Dedifferentiated amniotic fluid mesenchymal stem cell (primary cell): ENCODE data around the gene CCDC14.
"Not testable (repeated sequence)": the region's sequence is repeated elsewhere in the genome, so short reads cannot be mapped to it uniquely, and the experiment has no call there.

Experiments used
- DNase-seq: peaks from one replicate; pipeline ENCODE4 v3.0.0-alpha.2; 2016; ENCODE audit errors: extremely low spot score

CCDC14 gene

DNA sequence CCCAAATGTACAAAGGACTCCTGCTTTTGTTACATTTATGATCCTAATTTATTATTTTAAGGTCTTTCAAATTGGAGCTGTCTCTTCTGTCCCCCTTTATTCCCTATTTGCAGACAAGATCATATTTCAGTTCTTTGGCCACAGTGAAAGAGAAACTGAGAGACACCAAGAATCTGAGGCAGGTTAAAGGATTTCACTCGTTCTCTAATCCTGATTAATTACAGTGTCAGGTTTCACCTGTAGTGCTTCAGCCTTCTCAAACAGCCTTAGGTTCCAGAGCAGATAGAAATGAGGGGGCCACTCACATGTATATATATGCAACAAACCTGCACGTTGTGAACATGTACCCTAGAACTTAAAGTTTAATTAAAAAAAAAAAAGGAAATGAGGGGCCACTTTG is 6.2 kb upstream of the CCDC14 start:
- DNase-seq, result not testable (repeated sequence)

DNA sequence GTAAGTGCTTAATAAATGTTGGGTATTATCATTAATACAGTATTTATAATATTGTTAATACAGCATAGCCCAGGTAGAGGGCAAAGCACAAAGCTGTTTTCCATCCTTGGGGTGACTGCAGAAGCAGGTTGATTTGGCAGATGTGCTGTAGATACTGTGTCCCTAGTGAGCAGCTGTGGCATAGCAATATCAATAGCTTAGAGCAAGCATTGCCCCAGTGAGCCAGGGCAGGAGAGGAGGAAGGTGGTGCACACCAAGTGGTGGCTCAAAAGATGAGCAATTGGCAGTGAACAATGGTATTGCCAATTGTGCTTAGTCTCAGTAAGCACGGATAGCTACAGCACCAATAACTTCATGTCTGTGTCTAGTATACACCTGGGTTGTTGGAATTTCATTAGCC is 5.8 kb upstream of the CCDC14 start:
- DNase-seq, result not testable (repeated sequence)

DNA sequence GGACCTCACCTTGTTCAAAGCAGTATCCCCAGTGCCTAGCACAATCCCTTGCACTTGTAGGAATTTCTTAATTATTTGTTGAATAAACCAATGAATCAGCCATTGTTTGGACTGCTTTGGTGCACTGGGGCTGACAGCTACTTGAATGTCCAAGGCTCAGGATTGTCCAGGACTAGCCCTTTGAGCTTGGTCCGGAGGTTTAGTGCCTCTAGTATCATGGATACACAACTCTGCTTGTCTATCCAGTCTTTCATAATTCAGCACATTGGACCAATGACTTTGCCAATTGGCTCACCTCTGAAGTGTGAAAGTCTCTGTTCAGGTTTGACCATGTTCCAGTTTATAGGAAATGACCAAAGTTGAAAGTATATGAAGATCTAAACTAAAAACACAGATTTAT is 3.8 kb upstream of the CCDC14 start:
- not testable (repeated sequence) for DNase-seq

DNA sequence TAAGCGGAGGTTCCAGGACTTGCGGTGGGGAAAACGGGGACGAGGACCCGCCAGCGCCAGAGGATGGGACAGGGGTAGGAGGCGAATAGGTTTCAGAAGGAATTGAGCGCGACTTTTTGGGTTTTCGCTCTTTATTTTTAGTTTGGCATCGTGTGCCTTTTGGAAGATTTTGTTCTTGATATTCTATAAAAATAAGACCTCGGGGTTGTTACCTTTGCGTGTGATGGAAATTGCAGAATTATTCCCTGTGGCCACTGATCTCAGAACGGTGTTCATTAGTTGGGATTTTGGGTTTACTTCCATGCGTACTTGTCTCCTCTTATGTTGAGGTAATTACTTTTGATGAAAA is 453 bp upstream of the CCDC14 start:
- no peak for DNase-seq

DNA sequence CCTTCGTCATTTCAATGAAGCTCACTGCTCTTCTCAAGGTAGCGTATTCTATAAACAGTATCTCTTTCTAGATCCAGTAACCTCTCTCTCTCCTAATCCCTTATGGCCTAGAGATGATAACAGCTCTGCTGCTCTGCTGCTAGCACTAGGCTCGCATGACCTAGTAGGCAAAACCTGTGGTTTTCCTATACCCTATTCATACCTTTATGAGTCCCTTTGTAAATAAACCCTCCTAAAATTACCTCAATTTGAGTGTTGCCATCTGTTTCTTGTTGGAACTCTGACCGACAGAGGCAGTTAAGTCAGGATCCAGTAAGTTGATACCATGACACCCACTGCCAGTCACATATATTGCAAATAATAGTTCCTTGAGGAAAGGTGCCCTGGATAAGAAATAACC is 7.3 kb downstream of the CCDC14 start:
- DNase-seq, result no peak

DNA sequence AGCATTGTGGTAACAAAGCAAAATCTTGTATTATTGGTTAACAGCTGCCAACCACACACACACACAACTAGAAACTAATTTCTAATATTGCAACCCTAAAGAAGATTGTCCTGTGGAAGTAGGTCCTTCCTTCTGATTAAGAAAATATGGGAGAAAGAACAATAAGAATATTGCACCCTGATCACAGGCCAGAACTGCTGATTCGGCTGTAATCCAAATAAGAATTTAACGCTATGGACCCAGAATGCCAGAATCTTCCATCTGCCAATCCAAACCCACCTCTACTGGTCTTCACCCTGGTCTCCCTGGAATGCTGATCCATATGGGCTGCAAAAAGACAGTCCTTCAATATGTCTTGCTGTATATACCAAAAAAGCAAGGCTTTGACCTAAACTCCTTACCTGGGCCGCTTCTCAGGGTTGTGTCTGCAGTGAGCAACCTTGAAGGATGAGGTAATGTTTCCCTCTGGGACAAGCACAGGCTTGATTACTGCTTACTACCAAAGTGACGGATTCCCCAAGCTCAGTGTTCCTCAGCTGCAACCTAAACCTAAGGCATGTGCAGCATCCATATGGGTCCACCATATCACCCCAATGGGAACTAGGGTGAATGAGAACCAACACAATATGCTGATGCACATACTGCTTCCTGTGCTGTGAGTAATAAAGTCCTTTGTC is 8.0 kb downstream of the CCDC14 start:
- no peak for DNase-seq

DNA sequence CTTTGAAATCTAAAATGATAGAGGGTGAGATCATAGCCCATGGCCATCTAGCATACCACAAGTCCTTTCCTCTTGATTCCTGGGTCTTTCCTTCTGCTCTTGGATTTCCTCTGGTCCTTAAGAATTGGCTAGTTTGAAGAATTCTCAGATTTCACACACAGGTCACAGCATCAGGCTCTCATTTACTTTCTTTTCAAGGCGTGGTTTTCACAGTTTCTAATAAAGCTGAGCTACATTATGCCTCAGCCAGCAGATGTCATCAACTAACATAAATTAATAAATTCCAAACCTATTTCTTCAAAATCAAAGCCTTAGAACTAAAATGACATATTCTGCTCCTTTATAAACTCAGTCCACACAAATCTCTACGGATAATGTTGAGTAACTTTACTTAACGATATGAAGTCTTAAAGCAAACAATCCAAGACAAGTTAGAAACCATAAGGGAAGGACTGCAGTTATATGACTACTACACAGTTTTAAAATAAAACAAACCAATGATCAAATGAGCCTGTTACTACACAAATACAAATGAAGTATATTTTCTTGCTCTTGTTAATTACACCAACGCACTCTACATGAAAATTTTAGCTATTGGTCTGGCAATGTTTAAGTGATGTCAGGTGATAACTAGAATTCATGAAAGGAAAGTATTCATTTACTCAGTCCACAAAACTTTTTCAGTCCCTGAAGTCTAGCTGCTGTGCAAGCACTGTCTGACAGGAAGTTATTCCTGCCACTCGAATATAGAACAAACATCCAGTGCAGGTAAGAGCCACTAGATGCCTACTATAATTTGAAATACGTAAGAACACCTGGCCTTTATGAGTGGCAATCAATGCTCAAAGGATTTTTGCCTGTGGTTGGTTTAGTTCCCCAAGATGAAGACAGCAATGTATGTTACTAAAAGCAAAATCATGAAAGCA is 9.2 kb downstream of the CCDC14 start:
- DNase-seq, result no peak

DNA sequence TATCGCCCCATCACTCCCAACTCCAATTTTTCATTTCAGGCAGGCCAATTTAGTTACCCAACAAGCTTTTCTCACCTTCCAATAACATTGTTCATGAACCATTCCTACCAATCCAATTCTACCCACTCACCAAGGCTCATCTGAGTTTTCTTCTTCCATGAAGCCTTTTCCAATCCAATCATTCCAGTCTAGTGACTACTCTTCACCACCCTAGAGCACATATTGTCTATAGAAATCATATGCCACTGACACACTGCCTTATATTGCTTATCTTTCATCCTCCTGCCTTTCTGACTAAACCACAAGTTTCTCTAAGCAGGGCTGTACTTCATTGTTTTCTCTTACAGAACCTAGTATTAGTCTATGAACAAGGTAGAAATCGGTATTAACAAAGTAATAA is 11.4 kb downstream of the CCDC14 start:
- DNase-seq, result peak; percentile 40

DNA sequence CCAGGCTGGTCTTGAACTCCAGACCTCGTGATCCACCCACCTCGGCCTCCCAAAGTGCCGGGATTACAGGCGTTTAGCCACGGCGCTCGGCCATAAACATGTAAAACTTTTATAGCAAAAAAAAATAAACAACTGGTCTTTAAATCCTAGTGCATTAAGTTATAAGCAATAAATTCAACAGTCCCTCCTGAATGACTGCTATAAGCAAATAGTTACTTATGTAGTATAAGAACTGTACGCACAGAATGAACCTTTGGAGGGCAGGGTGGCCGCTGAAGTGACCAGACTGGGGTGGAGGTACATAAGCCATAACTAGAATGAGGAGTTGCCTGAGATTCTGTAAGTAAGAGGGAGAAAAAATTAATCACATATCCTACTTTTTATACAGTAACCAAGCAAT is 12.6 kb downstream of the CCDC14 start:
- no peak for DNase-seq

DNA sequence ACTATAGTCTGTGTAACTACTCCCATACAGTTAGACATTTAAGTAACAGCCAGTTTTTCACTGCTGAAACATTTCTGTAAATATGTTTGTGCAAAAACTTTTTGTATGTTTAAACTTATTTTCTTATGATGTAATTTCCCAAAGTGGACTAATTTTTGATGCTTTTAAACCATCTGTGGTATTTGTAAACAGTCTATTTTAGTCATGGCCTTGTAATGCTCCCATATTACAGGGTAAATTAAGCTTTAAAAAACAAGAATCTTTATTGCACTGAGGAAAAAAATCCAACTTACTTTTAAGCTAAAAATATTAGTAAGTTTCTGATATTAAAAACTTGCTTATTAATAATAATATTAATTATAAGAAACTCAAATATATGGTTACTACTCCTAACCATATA is 13.5 kb downstream of the CCDC14 start:
- no peak for DNase-seq

DNA sequence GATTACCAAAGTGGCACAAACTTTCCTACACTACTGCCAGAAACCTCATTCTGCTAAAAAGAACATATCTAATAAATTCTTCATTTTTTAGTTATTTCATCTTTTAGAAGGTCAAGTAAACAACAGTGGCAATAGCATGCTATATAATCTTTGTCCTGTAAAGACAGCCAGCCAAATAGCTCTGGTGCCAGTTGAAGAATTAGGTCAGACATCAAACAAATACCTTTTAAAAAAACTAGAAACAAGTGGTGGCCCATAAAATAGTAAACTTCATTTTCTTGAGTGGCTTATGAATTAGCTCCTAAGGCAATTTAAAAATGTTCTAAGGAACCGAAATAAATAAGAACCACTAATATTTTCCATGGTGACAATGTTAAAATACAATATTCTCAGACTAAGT is 19.5 kb downstream of the CCDC14 start:
- no peak for DNase-seq

DNA sequence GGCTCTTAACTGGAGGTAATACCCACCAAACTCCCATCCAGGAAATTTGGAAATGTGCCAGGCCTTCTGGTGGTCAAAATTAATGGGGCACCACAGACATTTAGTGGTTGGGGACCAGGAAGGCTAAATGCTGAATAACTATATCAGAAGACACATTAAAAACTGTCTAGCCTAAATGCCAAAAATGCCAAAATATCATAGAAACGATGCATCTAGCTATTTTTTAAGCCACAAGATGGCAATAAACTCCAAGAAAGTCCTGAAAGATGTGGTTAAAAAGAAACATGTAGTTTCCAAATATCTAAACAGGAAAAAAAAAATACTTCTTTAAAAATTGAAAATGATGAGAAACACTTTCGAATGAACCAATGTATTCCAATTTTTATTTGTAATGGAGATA is 19.9 kb downstream of the CCDC14 start:
- DNase-seq, result peak; percentile 38

DNA sequence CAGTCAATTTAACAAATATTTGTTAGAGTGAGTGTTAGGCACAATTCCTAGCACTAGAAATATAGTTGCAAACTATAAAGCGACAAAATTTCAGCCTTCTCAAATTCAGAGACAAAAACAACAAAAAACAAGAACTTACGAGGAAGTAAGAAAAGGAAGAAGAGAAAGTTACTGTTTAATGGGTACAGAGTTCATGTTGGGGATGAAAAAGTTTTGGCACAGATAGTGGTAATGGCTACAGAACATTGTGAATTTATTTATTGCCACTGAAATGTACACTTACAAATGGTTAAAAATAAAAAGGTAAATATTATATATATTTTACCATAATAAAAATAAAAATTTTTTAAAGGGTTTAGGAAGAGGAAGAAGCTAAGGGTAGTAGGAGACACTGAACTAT is 21.3 kb downstream of the CCDC14 start:
- DNase-seq, result no peak

DNA sequence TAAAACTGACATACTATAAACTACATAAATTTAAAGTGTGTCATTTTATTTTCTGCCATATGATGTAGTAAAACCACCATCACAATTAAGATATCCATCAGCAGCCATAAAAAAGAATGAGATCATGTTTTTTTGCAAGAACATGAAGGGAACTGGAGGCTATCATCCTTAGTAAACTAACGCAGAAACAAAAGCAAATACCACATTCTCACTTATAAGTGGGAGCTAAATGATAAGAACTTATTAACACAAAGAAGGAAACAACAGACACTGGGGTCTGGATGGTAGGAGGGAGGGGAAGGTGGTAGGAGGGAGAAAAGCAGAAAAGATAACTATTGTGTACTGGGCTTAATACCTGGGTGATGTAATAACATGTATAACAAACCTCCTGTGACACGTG is 24.6 kb downstream of the CCDC14 start:
- DNase-seq, result no peak

DNA sequence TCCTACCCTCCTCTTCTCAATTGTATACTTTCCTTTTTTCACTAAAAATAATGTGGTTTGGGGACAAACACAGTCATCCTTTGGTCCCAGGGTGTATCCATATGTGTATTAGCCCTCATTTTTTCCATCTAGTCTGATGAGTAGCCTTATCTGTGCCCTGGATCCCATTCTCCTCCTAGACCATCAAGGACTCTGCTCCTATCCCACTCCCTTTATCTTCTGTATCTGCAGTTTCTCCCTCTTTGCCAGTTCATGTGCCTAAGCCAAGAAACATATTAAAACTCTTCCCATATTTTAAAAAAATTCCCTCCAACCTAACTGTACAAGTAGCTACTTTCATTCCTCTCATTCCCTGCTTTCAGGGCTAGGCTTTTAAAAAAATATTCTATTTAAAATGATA is 25.2 kb downstream of the CCDC14 start:
- no peak for DNase-seq

DNA sequence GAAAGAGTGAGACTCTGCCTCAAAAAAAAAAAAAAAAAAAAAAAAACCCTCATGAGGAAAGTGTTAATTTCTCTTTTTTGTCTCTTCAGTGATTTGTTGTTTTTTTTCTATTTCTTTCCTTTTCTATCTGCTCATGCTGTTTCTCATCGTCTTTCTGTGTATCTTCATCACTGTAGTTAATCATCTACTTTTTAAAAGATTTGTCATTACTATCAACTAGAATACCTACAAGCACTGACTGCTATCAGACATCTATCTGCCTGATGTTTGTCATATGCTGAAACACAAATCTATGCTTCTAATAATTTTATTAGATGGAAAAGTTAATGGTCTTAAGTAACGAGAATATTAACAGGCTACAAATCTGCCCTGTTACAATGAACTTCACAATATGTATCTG is 26.8 kb downstream of the CCDC14 start:
- no peak for DNase-seq

DNA sequence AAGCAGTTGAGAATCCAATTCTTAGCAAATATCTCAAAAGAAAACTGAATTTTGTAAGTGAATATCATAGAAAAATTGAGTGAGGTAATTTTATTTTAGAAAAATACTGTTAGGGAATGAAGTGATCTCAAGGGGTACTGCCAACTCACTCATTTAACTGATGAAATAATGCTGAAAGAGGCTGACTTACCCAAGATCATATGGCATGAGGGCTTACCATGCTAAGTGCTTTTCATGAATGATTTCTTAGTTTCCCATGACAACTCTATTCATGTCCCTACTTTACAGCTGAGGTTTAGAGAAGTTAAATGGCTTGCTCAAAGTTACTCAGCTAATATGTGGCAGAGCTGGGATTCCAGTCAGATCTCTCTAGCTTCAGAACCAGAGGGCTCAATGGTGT is 30.6 kb downstream of the CCDC14 start:
- DNase-seq, result peak; percentile 60

DNA sequence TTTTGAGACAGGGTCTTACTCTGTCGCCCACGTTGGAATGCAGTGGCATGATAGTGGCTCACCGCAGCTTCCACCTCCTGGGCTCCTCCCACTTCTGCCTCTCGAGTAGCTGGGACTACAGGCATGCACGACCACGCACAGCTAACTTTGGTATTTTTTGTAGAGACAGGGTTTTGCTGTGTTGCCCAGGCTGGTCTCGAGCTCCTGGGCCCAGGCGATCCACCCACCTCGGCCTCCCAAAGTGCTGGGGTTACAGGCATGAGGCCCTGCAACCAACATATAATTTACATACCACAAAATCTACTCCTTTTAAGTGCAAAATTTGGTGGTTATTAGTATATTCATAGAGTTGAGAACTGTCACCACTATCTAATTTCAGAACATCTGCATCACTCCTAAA is 31.7 kb downstream of the CCDC14 start:
- DNase-seq, result no peak

DNA sequence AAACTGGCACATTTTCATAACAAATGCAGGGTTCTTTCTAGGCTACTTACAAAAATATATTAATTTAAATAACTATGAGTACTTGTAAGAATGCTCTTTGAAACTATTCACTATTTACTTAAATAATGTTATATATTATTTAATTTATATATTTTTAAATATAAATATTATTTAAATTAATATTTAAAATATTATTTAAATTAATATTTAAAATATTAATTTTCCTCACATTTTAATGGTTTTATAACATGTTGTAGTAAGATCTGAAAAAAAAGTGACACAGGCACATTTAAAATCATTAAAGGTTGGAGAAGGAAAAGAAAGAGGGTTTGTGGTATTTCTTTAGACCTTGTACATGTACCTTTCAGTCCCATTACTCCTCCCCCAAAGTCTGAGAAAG is 34.6 kb downstream of the CCDC14 start:
- no peak for DNase-seq

DNA sequence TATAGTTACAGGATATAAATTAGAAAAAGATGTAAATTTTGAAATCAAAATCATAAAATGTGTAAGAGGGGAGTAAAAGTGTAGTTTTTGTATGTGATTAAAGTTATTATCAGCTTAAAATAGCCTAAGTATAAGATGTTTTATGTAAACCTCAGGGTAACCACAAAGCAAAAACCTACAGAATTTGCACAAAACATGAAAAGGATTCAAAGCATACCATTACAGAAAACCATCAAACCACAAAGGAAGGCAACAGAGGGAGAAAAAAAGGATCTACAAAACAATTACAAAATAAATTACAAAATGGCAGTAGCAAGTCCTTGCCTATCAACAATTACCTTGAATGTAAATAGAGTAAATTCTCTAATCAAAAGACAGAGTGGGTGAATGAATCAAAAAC is 40.2 kb downstream of the CCDC14 start:
- DNase-seq, result no peak

DNA sequence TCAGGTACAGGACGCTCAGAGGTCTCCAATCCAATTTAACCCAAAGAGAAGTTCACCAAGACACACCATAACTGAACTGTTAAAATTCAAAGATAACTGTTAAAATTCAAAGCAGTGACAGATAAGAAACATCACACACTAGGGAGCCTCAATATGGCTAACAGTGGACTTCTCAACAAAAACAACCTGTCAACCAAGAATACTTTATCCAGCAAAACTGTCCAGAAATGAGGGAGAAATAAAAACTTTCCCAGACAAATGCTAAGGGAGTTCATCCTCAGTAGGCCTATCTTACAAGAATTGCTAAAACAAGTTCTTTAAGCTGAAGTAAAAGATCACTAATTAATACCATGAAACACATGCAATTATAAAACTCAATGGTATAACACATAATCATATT is 40.6 kb downstream of the CCDC14 start:
- no peak for DNase-seq

DNA sequence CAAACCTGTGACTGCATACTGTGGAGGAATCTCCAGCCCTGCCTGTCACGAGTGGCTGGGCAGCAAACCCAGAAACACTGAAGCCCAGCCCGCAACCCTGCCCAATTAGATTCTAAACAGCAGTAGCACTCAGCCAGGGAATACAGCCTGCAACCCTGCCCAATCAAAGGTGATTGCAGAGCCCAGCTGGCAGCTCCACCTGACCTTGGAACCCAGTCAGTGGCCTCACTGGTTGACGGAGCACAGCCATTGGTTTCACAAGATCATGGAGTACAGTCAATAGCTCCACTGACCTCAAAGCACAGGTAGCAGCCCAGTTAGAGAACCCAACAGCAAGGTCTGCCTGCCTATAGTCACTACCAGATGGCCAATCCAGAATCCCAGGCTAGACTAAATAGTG is 41.7 kb downstream of the CCDC14 start:
- DNase-seq, result no peak

DNA sequence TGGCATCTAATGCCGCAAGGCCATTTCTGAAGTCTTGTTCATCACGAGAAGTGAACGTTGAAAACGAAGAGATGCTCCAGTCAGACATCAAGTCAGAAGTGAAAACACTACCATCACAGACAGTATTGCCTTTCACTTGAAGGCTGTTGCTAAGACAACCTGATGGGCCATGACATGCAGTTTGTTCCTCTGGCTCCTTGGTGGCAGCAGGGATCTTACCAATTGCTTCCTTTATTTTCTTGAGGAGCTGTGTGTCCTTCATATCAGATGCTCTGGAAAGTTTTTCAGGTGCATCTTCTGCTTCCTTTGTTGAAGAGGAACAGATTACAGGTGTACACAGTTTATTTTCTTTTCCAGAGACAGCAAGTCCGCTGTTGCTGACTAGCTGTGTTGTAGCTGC is 46.2 kb downstream of the CCDC14 start:
- DNase-seq, result no peak

DNA sequence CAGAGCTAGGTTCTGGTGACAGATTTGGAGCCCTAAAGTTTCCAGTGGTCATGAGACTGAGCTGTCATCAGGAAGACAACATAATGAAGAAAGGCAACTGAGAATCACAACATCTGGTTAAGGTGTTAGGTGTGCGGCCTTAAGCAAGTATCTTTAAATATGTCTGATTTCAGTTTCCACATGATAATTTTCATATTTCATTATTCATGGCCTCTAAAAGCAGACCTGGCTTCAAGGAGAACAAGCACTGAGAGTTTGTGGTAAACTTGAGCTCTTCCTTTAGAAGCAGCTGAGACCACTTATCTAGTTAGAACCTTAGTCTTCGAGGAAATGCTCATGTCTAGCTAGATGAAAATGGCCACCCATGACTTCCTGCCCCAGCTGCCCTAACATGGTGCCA is 51.2 kb downstream of the CCDC14 start:
- no peak for DNase-seq
